Transverse colon (tissue), 4 donors: ENCODE results near the gene KREMEN2. TPM values are rescaled to one million over a fixed set of nuclear protein-coding genes. Genes with fewer than 3 reads are reported as not detected.
"Not testable (repeated sequence)": the region's sequence is repeated elsewhere in the genome, so short reads cannot be mapped to it uniquely, and the experiment has no call there.

Experiments
- DNase-seq: peaks from one replicate; pipeline ENCODE4 v3.0.0-alpha.2; 2019
- H3K27ac ChIP-seq, 4 donors: fragments of 200-600 bp; sonication (generic); 2 replicates each; pipeline ENCODE4 v1.5.1; 2016 to 2018; ENCODE audit warnings: inconsistent platforms in 4 of 4
- H3K27me3 ChIP-seq: fragments of 200-600 bp; sonication (generic); 2 replicates; pipeline ENCODE4 v1.5.1; 2017; ENCODE audit warnings: inconsistent platforms
- H3K36me3 ChIP-seq, 4 donors: fragments of 200-600 bp; sonication (generic); 2 replicates each; pipeline ENCODE4 v1.5.1; 2017 to 2019; ENCODE audit warnings: inconsistent platforms in 4 of 4
- H3K4me1 ChIP-seq, 4 donors: fragments of 200-600 bp; sonication (generic); 2 replicates each; pipeline ENCODE4 v1.5.1; 2017 to 2020; ENCODE audit warnings: inconsistent platforms in 4 of 4
- H3K4me3 ChIP-seq, 4 donors: fragments of 200-600 bp; sonication (generic); 1 replicate in 1 of 4; 2 replicates in 3 of 4; pipeline versions ENCODE4 v1.5.1 to v1.6.1; 2017 to 2019; ENCODE audit warnings: inconsistent platforms in 4 of 4
- H3K9me3 ChIP-seq, 2 donors: fragments of 200-600 bp; sonication (generic); 2 replicates each; pipeline ENCODE4 v1.5.1; 2017 to 2019; ENCODE audit warnings: inconsistent platforms in 2 of 2
- CTCF ChIP-seq, 5 experiments: fragments of 200-600 bp in 3 of 5; fragments of 450-650 bp in 2 of 5; sonication (generic) in 3 of 5; IDR thresholded peaks; 1 replicate in 2 of 5; 2 replicates in 3 of 5; pipeline ENCODE4 v1.5.1; 2016 to 2017; ENCODE audit warnings: antibody characterized with exemption in 5 of 5, inconsistent platforms in 3 of 5, mild to moderate bottlenecking in 2 of 5, moderate library complexity in 1 of 5
- EP300 ChIP-seq: sonication (generic); formaldehyde crosslinking; IDR thresholded peaks from one replicate; pipeline ENCODE4 v1.6.1; 2017; ENCODE audit warnings: antibody characterized with exemption, low read depth
- POLR2A ChIP-seq: fragments of 450-650 bp; IDR thresholded peaks from one replicate; pipeline ENCODE4 v1.6.1; 2016; ENCODE audit warnings: antibody characterized with exemption, mild to moderate bottlenecking, moderate library complexity
- POLR2AphosphoS5 ChIP-seq, 3 donors: sonication (generic); formaldehyde crosslinking; IDR thresholded peaks; one replicate each; pipeline ENCODE4 v1.6.1; 2016; ENCODE audit warnings: antibody characterized with exemption in 3 of 3
- WGBS, 2 donors: methylation state at CpG; one replicate each; pipeline ENCODE4 v1.1.5; 2018; ENCODE audit warnings: low coverage in 1 of 2; 5-methylcytosine and 5-hydroxymethylcytosine counted together
- in situ Hi-C, 4 donors: fragments of 200-750 bp; cut with MboI; loops; one replicate each; pipeline versions ENCODE4 v1.15.0 to v1.15.1; 2017; ENCODE audit warnings: low sequenced_read_pairs in 3 of 4, low pct_ligation_motif_present in 1 of 4, low pct_unique_long_range_greater_than_20kb in 1 of 4
- intact Hi-C: fragments of 100-400 bp; cut with DNase I; formaldehyde crosslinking; loops from one replicate; pipeline ENCODE4 v1.15.1; 2023; ENCODE audit warnings: low total_unique reads
- total RNA-seq, 4 donors: library from RNA; depleted of rRNA; stranded (reverse); fragments of >200 nt; gene quantifications; one replicate each; pipeline ENCODE4 v1.1.0, GENCODE V29; 2016

KREMEN2 gene
- total RNA-seq, 4 donors from 2014 or later = 0.79 to 3.2 (median 1.1) TPM; not detected in 1

- intact Hi-C loops = no loop called here
- in situ Hi-C loops = no loop called here
- WGBS, 2 donors = 87 to 88% methylated on average over 2 of the region's 2 CpGs
- Histone ChIP-seq H3K4me3 (no peak overlapping the region), H3K9me3 (no peaks in the 10 kb centered on the region), H3K27ac (no peak overlapping the region), H3K4me1 (no peaks in the 10 kb centered on the region), H3K27me3 (no peaks in the 10 kb centered on the region), H3K36me3 (peaks cover 0 to 34% (median 10%) of the 10 kb centered on the region in 4 donors)
- no peak for DNase-seq
- TF ChIP-seq POLR2A (no peak), POLR2AphosphoS5 (IDR thresholded peaks at IDR 0.05) (no peak), CTCF (IDR thresholded peaks at IDR 0.05) (no peak), EP300 (no peak)
Observed at GRCh38 chr16:2939968-2940367, 24.1 kb upstream of the KREMEN2 start.

GRCh38 chr16:2942045-2942444 is 22.0 kb upstream of the KREMEN2 start:
- Histone ChIP-seq H3K36me3 (peaks cover 0 to 30% (median 10%) of the 10 kb centered on the region in 4 donors), H3K9me3 (no peaks in the 10 kb centered on the region), H3K27ac (no peak overlapping the region), H3K27me3 (no peaks in the 10 kb centered on the region), H3K4me3 (no peak overlapping the region), H3K4me1 (no peaks in the 10 kb centered on the region)
- no peak for TF ChIP-seq POLR2A
- no peak for TF ChIP-seq CTCF (IDR thresholded peaks at IDR 0.05)
- no peak for TF ChIP-seq POLR2AphosphoS5 (IDR thresholded peaks at IDR 0.05)
- TF ChIP-seq EP300 = no peak
- intact Hi-C loops (no loop called here), in situ Hi-C loops (no loop called here)
- DNase-seq = no peak
- WGBS, 2 donors = 74 to 91% methylated on average over 4 of the region's 4 CpGs

- H3K27me3 ChIP-seq, DNase-seq, in situ Hi-C loops: not testable (repeated sequence)
Observed at GRCh38 chr16:2943716-2944115, 20.4 kb upstream of the KREMEN2 start.

GRCh38 chr16:2946649-2947048 is 17.4 kb upstream of the KREMEN2 start:
- intact Hi-C loops = no loop called here
- TF ChIP-seq EP300 = no peak
- WGBS, 2 donors = 93% methylated on average over 4 of the region's 4 CpGs; no CpG with 5 or more reads in 1 of the 2 donors

More at GRCh38 chr16:2943716-2944115, 20.4 kb upstream of the KREMEN2 start:
- H3K4me3 ChIP-seq, H3K9me3 ChIP-seq, intact Hi-C loops, H3K4me1 ChIP-seq, H3K27ac ChIP-seq: not testable (repeated sequence)
- H3K36me3 ChIP-seq = peaks cover 0 to 18% (median 8%) of the 10 kb centered on the region in 4 donors
- 77 to 88% methylated on average over 8 to 12 of the region's 12 CpGs for WGBS, 2 donors

GRCh38 chr16:2948807-2949704 is 15.0 kb upstream of the KREMEN2 start:
- no peak overlapping the region for H3K4me3 ChIP-seq
- peaks cover 2% of the 10 kb centered on the region for H3K27me3 ChIP-seq
- TF ChIP-seq EP300 (no peak), CTCF (IDR thresholded peaks at IDR 0.05) (no peak), POLR2A (no peak), POLR2AphosphoS5 (IDR thresholded peaks at IDR 0.05) (no peak)
- intact Hi-C loops = no loop called here
- WGBS, 2 donors = 90% methylated on average over 36 of the region's 36 CpGs; no CpG with 5 or more reads in 1 of the 2 donors
- in situ Hi-C loops = no loop called here
- no peaks in the 10 kb centered on the region for H3K9me3 ChIP-seq
- H3K36me3 ChIP-seq = no peaks in the 10 kb centered on the region
- DNase-seq = no peak
- no peak overlapping the region for H3K27ac ChIP-seq
- no peaks in the 10 kb centered on the region for H3K4me1 ChIP-seq

More at GRCh38 chr16:2946649-2947048, 17.4 kb upstream of the KREMEN2 start:
- H3K27me3 ChIP-seq = no peaks in the 10 kb centered on the region
- H3K4me3 ChIP-seq = no peak overlapping the region
- H3K9me3 ChIP-seq = no peaks in the 10 kb centered on the region
- H3K27ac ChIP-seq = no peak overlapping the region
- H3K36me3 ChIP-seq = no peaks in the 10 kb centered on the region
- H3K4me1 ChIP-seq = no peaks in the 10 kb centered on the region
- no peak for DNase-seq
- in situ Hi-C loops = no loop called here
